ENCODE data around the gene ITGB8.

ITGB8 gene

DNA sequence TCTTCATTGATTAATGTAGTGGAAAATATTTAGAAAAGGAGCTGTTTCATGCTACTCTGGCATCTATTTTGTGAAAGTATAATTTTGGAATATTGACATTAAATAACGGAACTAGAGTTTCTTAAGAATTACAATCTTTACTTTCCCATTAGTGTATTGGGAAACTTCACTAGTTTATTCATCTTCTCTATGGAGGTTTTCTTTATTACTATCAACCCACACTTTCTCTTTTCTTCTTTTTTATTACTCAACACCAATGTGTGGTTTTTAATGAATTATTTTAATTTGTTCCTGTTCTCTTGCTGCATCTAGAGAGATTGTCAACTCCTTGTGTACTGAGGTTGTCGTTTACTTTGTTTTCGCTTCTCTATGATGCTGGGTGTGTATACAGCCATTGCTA, 20.4 kb upstream of the ITGB8 start:
- DNase-seq (ENCODE audit: low spot score), result no peak

DNA sequence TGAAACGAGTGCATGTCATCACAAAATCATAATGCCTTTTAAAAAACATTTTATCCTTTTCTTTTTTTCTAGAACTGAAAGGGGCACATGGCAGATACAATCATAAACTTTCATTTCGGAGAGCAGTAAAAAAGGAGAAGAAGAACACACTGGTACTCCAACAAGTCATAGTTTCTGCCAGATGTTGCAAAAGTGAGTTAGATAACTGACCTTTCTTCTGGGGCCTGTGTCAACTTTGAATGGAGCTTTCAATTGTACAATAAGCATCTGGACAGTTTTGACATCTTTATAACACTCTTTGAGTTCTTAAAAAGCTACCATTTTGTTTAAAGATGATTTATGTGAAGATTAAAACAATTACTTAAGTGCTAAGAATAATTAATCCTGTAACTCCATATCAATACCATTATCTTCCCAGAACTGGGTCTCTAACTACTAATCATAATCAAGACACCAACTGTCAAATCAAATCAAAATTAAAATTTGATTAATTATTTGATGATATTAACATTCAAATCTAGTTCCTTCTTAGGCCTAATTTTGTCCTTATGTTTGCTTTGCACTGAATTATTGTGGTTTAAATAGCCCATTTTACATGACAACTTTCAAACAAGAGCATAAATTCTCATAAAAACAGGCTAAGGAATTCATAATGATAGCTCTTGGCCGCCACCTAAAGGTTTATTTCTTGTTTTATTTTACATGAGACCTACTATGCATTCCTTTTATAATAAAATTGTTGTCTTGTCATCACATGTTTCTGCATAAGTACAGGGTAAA, 19.5 kb upstream of the ITGB8 start:
- DNase-seq (ENCODE audit: low spot score), result peak; percentile 10

DNA sequence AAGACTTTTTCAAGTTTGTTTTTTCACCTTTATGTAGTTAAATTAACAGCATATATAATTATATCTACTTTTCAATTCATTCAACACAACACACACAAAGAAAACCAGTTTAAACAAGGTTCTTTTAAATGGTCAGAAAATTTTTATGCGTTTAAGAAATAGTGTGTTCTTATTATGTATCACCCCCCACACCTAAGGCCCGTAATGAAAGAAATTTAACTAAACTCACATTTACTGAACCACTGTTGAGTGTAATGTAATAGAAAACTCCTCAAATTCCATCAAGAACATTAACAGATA, 19.0 kb upstream of the ITGB8 start:
- DNase-seq (ENCODE audit: low spot score), result no peak

DNA sequence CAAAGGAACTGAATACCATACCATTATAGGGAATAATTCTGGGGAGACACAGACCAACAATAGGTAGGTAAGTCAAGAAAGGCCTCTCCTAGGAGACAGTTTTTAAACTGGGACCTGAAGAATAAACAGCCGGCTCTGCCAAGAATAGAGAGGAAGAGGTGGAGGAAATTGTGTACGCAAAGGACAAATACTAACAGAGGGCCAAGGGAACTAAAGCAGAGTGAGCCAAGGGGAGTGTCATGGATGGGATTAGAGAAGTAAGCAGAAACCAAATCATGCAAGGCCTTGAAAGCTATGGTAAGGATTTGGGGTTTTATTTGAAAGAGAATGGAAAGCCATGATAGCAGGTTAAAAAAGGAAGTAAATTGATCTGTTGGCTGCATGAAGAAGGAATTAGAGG, 18.1 kb upstream of the ITGB8 start:
- DNase-seq (ENCODE audit: low spot score), result no peak

DNA sequence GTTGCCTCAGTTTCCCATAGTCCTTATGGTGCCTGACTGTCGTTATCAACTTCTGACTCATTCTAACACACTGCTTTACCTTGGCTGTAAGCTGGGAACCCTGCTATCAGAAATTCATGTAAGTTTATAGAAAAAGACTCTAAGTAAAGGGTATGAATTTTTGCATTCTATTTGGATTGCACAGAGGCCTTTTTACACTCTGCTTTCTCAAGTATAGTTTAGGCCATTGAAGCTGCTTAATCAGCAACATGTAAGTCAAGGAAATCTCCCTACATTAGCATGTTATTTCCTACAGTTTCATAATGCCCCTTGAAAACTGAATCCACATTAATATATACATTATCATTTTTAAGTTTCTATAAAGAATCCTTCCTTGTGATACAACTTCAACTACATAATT, 17.1 kb upstream of the ITGB8 start:
- no peak for DNase-seq (ENCODE audit: low spot score)

DNA sequence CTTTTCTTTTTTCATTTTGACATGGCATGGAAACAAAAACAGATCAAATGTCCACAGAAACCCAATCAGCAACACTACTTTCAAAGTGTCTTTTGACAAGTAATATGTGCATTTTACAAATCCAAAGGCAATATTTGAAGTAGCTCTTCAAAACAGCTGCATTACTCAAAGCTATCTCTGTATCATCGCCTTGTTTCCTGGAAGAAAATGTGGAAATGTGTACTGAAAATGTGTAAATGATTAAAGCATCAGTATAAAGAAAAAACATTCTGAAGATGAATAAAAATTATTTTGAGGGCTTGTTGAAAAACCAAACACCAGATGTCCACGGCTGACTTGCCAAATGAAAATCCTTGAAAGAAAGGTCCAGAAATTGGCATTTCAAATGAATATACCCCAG, 16.5 kb upstream of the ITGB8 start:
- no peak for DNase-seq (ENCODE audit: low spot score)

DNA sequence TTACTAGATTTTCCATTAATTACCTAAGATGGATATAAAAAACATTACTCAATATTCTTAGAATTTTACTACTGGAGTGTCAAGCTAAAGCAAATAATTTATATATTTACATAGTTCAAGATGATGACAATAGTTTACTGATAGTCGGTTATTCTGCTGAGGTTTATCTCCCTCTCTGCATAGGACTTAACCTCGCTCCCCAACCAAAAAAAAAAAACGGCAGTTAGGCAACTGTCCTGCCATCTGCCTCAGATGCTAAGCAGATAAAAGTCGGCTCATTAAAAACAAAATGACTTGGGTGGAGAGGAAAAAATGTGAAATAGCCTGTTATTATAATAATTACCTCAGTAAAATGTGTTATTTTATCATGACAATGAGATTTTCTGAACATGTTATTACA, 14.0 kb upstream of the ITGB8 start:
- DNase-seq (ENCODE audit: low spot score), result no peak

DNA sequence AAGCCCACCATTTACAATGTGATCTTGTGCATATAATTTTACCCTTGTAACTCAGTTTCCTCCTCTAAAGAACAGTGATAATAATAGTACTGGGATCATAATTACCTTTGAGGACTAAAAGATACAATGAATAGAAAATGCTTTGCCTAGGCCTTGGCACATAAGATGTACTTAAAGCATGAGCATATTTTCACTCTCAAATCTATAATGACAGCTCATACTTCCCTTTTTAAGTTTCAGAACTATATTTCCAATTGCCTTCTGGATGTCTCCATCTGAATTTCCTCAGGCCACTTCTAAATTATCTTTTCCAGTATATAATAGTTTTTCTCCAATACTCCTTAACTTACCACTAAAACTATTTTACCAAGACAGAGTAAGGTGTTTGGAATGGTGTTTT, 13.3 kb upstream of the ITGB8 start:
- no peak for DNase-seq (ENCODE audit: low spot score)

DNA sequence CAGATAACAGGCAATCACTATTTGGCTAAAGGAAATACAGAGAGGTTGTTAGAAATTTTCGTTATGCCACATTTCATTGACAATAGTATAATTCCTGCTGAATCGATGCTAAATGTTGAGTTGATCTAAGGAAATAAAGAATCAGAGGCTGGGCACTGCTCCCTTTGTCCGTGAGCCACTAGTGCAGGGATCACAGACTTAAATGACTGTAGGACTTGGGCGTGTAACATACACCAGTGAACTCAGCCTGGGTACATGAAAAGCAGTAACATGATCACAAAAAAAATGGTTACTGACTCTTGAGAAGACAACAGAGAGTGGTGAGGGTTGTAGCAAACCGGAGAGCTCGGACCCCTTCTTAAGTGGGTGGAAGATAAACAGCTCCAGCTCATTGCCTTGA, 11.8 kb upstream of the ITGB8 start:
- DNase-seq (ENCODE audit: low spot score), result no peak

DNA sequence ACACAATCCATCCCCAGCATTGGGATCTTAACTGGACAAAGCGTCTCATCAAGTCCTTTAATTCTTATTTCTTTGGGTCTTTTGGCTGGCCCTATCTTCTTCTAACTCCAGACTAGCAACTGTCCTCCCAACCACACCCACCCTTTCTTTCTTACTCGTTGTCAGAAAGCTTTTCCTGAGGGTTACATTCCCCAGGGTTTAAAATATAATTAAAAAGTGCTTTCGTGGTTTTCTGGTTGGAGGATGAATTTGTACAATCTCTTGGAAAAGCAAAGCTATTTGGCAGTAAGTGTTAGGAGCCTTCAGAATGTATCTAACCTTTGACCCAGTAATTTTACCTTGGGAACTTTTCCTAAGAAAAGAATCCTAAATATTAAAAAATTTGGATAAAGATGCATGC, 10.4 kb upstream of the ITGB8 start:
- DNase-seq (ENCODE audit: low spot score), result no peak

DNA sequence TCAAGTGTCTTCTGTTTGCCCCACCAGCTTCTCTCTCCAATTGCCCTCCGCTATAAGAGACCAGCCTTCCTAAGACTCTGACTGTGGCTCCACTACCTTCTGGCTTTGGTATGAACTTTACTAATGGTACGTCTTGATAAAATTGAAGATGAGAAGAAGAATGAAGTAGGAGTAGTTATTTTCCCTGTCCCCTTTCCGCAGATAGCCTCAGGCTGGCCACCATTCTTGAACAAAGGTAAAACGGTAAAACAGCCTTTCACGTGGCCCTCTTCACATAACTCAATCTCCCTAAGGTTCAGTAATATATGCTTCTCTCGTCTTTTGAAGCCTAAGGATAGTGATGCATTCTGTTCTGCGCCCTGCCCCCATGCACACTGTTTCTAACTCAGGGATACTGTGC, 9.9 kb upstream of the ITGB8 start:
- no peak for DNase-seq (ENCODE audit: low spot score)

DNA sequence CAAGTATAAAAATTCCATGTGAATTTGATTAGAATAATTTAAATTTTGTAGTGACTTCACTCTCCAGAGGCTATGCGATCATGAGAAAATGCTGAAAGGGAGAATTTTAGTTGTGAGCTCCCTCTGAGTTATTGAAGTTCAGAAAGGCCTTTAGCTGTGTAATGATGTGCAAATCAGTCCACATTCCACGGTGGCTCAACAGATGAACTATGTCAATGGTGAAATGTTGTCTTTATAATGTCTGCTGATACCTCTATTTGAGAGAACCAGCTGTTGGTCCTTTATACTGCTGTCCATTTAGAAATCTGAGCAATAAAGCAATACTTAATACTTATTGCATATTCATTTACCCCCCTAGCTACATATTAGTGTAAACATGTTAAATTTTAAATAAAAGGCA, 7.1 kb upstream of the ITGB8 start:
- no peak for DNase-seq (ENCODE audit: low spot score)

DNA sequence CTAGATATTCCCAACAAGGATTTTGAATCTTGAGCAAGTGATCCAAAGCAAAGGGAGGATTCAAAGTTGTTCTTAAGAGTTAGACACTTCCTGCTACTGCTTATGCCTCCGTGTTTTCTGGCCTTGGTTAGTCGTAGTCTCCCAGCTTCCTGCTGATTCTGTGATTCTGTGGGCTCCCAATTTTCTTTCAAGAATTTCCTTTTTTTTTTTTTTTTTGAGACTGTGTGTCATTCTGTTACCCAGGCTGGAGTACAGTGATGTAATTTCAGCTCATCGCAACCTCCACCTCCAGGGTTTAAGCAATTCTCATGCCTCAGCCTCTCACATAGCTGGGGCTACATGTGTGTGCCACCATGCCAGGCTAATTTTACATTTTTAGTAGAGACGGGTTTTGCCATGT, 4.4 kb upstream of the ITGB8 start:
- DNase-seq (ENCODE audit: low spot score), result no peak

DNA sequence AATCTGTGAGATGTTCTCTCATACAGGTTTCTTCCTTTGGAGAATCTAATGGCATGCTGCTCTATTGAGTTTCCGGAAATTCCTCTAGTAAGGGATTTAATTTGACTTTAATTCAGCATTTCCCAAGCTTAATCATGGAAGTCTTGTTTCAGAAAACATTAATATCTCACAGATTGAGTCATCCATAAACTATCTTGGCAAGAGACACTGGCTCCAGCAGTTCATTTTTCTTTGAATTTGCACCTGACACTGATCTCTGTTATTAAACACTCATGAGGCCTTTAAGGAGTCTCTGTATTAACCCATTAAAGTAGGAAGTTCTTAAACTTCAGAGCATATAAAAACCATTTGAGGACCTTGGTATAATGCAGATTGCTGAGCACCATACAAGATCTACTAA, 3.6 kb upstream of the ITGB8 start:
- no peak for DNase-seq (ENCODE audit: low spot score)

DNA sequence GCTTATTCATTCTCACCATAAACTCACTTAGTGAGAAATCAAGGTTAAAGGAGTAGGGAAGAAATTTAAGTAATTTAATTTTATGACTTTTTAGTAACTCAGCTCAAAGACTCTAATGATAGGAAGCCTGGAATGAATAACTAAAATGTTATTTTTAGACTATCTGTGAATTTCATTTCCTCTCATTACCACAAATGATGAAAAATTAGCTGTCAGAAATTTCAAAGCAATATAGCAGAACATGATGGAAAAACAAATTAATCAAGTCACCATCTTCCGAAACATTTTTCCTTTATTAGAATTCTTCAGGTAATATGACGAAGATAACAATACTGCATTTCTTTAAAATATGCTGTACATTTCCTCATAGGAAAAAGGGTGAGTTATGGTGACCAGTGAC, 2.7 kb upstream of the ITGB8 start:
- DNase-seq (ENCODE audit: low spot score), result no peak

DNA sequence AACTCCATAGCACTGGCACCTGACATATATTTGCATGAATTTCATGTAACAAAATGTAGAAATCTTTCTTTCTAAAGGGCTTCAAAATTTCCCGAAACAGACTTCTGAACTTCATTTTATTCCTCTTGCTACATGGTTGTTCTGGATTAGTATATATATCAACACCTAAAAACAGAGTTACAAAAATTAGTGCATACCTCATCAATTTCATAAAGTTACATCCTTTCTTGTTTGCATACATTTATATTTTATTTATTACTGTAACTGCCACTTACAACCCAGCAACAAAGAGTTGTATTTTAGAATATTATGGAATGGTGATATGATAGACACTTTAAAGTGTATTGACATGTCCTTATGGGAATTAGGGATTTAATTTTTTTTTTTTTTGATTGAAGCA, 2.0 kb upstream of the ITGB8 start:
- no peak for DNase-seq (ENCODE audit: low spot score)

DNA sequence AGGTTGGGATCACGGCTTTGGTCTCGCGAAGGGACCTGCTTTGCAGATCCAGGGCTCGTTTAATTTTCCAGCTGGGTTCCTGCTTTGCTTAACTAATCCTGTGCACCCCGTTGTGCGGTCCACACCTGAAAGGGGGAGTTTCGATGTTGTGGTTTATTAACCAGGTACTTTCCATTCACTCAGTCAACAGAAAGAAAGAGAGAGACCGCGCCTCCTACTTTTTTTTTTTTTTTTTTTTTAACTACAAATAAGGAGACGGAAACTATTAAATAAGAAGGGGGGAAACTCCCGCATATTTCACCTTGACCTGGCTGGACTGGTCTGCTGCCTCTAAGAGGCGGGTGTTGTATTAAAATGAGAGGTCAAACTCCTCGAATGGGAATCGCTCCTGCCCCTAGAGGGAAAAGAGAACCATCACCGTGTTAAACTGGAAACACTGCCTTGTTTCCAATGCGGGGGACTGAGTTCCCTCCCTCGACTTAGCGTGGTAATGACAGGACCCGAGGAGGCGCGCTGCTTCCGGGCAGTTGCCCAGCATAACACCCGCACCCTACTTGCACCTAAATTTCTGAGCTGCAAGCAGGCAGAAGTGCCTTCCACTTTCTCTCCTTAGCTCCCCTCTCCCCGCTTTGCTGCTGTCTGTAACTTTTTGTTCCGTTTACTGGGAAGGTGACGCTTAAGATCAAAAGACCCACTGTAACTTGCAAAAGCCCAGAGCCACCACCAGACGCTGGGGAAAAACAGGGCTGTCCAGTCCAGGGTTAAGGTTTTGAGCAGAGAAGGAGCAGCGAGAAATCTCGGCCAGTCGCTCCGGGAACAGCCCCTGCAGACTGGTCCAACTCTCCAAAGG, 1.1 kb upstream of the ITGB8 start:
- DNase-seq (ENCODE audit: low spot score), result peak; percentile 15

DNA sequence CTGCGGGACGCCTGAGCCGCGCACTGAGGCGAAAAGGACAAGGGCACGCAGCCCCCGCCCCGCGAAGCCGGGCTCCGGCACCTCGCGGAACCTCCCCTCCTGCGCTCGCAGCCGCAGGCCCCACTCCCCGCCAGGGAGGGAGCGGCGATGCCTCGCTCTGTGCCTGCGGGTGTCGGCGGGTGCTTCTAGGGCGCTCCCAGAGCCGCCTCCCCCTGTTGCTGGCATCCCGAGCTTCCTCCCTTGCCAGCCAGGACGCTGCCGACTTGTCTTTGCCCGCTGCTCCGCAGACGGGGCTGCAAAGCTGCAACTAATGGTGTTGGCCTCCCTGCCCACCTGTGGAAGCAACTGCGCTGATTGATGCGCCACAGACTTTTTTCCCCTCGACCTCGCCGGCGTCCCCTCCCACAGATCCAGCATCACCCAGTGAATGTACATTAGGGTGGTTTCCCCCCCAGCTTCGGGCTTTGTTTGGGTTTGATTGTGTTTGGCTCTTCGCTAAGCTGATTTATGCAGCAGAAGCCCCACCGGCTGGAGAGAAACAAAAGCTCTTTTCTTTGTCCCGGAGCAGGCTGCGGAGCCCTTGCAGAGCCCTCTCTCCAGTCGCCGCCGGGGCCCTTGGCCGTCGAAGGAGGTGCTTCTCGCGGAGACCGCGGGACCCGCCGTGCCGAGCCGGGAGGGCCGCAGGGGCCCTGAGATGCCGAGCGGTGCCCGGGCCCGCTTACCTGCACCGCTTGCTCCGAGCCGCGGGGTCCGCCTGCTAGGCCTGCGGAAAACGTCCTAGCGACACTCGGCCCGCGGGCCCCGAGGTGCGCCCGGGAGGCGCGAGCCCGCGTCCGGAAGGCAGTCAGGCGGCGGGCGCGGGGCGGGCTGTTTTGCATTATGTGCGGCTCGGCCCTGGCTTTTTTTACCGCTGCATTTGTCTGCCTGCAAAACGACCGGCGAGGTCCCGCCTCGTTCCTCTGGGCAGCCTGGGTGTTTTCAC, 519 bp downstream of the ITGB8 start:
- no peak for DNase-seq (ENCODE audit: low spot score)

DNA sequence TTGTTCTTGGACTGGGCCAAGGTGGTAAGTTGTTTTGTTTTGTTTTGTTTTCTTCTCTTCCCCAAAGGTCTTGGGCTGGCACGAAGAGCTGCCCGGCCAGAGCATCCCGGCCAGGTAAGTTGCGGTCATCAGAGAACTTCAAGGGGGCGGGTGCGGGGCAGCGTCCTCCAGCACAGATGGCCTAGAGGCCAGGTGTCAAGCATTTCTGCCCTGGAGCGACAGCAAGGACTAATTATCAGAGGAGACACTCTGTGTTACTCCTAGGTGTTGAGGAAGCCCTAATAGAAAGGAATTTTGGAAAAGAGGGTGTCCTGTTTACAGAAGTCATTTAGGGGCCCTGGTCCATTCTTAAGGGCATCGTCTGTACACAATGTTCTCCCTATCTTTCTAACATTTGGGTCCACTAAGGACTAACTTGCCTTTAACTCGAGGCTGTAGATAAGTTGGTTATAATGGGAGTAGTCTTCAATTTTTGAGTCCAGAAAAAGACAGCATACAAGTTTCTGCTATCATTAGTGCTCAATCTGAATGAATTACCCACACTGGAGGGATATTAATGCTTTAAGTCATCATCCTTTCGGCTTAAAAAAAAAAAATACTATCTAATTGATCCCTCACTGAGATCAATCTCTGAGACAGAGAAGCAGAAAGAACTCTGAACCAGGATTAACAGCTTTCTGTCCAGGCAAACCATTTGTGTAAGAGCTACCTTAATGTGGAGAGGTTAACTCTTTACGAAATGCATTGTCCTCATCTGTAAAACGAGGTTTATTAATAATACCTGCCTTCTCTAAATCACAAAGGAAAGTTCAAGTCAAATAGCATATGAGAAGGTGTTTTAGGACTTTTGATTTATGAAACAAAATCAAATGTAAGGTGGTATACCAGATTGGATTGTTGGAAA, 1.5 kb downstream of the ITGB8 start:
- no peak for DNase-seq (ENCODE audit: low spot score)

DNA sequence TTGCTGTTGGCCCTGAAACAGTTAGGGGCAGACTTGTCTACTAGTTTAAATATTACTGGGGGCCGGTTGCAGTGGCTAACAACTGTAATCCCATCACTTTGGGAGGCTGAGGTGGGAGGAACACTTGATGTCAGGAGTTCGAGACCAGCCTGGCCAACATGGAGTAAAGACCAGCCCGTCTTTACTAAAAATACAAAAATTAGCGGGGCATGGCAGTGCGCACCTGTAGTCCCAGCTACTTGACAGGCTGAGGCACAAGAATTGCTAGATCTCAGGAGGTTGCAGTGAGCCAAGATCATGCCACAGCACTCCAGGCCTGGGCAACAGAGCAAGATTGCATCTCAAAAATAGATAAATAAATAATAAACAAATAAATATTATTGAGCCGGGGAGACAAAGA, 7.6 kb downstream of the ITGB8 start:
- DNase-seq (ENCODE audit: low spot score), result no peak

DNA sequence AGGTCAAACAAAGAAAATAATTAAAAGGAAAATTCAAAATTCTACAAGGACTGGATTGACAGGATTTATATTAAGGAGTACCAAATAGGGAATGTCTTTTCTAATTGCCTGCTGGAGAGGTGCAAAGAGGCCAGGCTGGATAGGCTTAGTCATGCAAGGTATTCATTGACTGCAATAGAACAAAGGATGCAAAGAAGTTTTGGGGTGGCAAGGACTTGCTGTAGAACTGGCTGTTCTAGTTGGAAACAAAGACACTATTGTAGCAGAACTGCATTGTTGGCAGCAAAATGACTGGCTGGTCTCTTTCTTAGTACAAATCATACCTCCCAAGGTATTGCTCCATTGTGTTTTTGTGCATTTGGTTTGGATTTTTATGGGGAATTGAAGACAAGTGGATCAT, 10.1 kb downstream of the ITGB8 start:
- no peak for DNase-seq (ENCODE audit: low spot score)

DNA sequence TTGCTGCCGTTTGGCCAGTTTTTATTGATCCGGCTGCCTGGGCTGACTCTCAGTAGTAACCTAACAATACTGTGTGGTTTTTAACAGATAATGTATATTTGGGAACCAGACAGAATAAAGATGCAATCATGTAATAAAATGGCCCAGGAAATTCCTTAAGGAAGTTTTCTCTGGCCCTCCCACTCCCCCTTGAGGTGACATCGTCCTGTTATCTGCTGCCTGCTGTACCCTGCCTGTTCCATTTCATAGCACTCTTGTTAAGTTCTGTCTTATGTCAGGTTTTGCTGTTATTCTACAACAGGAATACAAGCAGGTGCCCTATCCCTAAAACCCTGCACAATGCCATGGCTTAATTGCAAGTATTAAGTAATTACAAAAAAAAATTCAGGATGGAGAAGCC, 12.5 kb downstream of the ITGB8 start:
- DNase-seq (ENCODE audit: low spot score), result no peak

Data from cerebellar cortex (tissue), 1 donor.